HG02884 (cell line): ENCODE results near the gene SYPL1.

Experiments
- ATAC-seq: cut with Tn5 transposase; IDR thresholded peaks from one replicate; pipeline ENCODE4 v1.9.1; 2021; ENCODE audit warnings: mild to moderate bottlenecking, moderate library complexity; ENCODE audit not compliant: unreplicated experiment

Gene SYPL1

DNA sequence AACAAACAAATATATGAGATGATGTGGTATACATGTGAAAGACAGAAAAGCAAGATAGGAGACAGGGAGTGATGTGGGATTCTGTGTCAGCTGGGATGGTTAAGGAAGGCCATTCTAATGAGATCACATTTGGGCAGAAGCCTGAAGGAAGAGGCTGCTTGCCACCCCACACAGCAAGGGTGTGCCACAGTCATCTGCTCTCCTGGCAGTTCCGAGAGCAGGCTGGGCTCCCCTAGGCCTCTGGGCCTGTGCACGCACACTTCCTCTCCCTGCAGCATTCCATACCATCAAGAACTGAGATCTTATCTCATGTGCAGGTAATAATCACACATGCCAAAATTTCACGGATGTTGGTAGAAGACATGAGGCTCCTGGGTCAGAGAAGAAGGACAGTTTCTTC is 43.1 kb downstream of the SYPL1 start:
- no peak for ATAC-seq

DNA sequence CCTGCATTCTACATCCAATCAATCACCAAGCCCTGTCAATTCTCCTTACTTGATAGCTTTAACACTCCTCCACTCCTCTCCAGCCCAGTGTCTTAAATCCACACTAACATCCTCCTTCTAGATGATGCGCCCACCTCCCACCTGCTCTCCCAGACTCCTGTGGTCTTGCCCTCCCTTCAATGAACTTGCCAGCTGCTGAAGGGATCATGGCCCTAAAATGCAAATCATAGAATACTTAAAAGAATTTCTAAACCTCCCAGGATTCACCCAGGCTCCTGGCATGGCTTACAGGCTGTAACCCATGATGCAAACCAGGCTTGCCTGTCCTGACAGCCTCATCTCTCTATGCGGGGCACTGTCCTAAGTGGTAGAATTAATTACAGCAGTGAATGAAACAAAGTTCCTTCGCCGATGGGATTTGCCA is 43.6 kb downstream of the SYPL1 start:
- ATAC-seq, result no peak

DNA sequence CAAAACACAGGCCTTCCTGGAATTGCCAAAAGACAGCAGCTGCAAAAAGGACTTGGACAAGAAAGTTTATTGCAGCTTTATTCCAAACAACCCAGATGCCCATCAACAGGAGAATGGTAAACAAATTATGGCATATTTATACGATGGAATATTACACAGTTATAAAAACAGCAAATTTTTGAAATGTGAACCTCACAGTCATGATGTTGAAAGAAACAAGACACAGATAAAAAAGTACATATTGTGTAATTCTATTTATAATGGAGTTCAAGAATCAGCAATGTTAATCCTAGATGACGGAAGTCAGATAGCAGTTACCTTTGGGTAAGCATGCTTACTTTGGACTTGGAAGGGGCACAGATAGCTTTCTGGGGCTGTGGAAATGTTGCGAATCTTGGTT is 44.4 kb downstream of the SYPL1 start:
- no peak for ATAC-seq

DNA sequence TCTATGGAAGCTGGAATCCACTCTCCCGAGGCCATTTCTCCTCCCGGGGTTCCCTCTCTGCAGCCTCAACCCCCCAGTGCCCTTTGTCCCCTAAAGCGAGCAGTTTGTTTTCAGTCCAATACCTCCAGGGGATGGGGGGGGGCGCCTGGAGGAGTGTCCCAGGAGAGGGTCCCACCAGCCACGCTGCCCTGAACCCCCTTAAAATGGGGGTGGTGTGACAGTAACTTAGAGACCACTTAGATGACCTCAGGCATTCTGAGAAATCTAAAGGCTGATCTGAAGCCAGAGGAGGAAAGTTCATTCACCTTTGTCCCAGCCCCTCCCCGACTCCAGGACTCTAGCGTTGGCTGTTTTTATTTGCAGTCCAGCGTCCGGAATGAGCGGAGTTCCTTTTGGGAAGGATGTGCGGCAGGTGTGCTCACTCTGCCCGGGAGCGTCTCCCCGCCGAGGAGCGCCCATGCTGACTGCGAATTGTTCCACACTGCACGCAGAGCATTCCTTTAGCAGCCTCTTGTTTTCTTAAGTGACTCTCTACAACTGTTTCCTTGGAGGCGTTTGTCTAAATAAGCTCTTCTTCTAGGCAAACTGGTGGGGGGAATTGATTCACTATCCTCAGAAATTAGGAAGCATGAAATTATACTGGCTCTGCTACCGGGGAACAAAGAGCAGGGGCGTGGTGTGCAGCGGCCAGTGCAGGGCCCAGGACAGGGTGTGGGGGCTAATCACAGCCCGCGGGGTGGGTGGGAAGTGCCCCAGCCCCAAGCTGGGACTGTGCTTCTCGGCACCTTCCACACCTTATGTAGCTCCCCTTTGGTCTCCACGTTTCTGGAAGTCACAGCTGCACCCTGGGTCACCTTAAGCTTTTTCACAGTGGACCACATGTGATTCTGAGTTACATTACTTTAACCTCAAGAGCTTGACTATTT is 46.3 kb downstream of the SYPL1 start:
- no peak for ATAC-seq

DNA sequence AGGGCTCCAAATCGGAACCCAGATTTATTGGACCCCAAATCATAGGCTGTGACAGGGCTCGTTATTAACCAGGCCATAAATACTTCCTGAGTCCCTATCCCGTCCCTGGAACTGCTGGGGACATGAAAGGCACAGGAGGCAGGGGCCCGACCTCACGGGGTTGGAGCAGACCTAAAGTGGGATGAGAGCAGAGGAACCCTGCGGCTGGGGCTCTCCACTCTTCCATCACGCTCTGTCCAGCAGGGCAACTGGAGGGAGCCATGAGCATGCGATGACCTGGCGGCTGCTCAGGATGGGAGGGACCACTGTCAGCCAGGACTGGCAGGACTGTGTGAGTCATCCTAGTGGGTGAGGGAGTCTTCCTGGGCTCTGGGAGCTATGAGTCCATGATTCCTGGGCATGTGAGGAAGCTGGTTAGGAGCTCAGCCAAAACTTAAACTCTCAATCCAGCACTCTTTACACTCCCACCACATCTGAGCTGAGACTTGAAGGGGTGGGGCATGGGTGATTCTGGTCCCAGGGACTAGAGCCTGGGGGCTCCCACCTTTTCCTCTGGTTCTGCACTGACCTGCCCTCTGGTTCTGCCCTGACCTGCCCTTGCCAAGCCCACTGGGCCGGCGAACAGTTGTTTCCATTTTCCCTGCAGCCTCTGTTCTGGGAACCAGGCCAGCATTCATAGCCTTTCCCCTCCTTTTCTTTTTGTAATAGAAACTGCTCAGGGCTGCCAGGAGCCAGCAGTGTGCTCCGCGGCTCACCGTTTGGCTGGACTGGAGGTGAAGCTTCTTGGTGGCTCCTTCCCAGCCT is 47.1 kb downstream of the SYPL1 start:
- ATAC-seq, result no peak

DNA sequence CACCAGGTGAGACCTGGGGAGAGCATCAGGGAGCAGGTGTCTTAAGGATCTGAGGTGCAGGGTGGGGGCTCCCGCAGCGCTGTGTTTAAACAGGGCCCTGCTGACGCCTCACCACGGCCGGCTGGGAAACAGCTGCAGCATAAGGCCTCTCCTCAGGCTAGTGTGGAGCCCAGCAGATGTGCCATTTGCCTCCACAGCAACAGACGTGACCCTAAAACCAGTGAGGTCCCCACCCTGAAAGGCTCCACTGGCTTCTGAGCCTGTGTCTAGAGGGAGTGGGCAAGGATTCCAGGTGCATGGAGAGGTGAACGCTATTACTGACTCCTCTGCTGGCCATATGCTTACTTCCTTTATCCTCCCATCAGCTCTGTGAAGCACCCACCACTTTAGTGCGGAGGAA is 47.8 kb downstream of the SYPL1 start:
- ATAC-seq, result no peak

DNA sequence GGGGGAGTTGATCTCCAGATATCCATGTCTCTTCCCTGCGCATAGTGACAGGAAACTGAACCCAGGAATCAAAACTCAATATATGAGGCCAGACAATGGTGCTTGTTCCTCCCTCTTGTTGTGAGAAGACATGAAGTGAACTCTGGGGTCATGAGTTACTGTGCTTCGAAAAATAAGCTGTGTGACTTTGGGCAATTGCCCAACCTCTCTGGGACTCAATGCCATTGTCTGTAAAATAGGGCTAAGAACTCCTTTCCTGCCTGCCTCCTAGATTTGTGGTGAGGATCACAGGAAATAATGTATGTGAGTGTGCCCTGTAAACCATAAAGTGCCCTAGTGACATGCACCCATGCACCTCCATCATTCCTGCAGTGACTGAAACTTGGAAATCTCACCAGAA is 48.4 kb downstream of the SYPL1 start:
- ATAC-seq, result no peak

DNA sequence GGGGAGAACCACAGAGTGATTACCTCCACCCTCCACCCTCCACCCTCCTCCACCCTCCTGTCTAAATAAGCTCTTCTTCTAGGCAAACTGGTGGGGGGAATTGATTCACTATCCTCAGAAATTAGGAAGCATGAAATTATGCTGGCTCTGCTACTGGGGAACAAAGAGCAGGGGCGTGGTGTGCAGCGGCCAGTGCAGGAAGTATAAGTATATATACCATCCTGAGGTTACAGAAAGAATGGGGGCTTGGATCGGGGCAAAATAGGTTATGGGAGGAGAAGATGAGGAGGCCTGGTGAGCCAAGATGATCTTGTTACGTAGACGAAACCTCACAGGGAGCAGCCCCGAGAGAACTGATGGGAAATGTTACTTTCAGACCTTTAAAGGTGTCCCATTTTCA is 49.1 kb downstream of the SYPL1 start:
- no peak for ATAC-seq

DNA sequence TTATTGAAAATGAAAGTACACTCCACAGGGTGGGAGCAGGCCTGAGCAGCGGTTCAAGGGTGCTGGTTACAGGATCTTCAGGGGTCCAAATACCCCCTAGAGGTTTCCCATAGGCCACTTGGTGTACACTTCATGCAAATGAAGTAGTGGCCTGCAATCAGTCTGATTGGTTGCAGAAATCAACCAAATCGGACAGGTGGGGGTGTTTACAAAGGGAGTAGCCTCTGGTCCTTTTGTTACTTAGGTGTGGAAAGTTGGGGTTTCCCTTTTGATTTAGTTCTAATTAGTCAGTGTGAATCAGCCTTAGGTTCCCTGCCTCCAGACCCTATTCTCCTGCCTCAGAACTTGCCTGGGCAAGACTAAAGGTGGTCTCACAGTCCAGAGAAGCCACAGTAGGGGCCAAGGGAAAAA is 49.6 kb downstream of the SYPL1 start:
- ATAC-seq, result no peak

DNA sequence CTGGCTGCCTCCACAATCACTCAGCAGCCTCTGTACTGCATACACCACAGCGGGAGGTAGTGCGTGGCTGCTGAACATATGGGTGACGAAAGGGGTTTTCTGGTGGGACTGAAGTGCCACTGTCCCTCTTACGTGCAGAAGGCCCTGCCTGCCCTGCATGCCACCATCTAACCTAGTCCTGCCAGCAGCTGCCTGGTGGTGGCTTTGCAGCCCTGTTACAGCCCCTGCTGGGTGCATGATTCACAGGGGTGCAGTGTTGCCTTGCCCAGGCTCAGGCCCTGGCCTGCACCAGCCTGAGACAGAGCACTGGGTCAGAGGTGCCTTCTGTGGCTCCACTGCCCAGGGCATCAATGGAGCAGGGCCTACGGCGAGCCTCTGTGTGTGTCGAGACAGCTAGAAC is 50.1 kb downstream of the SYPL1 start:
- ATAC-seq, result no peak

DNA sequence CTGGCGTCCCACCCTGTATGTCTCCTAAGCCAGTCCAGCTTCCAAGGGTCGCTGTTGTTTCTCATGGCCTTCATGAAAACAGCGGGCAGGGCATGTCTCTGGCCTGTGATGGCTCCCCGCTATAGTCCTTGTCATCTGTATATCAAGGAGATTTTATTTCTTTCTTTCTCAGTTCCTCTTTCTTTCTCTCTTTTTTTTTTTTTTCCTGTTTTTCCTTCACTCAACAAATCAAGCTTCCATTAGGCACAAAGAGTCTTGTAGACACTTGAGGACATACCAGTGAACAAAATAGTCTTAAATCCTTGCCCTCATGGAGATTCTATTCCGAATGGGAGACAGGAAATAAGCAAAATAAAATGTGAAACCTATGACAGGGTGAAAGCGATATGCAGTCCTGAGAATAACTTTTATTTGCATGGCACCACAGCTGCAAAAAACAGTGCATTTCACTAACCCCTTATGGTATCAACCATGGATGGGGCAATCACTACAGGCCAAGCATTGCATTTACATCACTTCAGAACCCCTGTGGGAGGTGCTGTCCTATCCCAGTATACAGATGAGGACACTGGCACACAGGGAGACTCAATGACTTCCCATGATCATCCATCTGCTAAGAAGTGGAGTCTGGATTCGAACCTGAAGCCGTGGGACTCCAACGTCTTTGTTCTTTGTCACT is 50.7 kb downstream of the SYPL1 start:
- peak; percentile 32 for ATAC-seq

DNA sequence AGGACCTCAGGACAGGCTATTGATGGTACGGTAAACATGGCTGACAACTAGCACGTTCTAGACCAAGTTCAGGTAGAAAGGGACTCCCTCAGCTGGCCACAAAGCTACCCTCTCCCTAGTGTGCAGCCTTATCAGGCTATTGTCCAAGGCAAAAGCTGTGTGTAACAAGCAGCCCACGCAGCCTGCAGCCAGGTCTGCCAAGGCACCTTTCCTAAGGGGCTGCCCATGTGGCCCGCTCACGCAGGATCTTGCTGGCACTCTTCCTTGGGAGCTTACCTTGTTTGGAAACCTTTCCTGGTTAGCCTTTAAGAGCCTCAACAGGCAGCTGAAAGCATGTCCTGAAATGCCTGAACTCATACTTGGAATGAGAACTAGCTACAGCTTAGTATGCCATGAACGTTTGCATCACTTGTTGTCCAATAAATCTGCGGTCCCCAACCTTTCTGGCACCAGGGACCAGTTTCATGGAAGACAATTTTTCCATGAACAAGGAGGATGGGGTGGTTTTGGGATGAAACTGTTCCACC is 51.7 kb downstream of the SYPL1 start:
- no peak for ATAC-seq

DNA sequence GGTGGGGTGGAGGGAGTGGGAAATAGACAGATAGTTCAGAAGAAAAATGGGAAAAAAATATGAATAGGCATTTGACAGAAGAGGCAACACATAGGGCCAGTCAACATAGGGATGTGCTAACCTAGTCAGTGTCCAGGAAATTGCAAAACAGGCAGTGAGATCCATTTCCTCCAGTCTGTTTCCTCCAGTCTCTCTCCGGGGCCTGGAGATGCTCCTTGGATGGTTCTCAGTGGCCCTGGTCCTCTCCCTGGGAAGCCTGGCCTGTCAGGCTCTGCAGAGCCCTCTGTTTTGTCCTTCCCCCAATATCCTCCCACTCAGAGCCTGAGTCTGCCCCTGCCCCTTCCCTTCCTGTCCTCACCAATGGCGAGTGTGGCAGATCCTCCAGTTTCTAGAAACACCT is 52.6 kb downstream of the SYPL1 start:
- no peak for ATAC-seq

DNA sequence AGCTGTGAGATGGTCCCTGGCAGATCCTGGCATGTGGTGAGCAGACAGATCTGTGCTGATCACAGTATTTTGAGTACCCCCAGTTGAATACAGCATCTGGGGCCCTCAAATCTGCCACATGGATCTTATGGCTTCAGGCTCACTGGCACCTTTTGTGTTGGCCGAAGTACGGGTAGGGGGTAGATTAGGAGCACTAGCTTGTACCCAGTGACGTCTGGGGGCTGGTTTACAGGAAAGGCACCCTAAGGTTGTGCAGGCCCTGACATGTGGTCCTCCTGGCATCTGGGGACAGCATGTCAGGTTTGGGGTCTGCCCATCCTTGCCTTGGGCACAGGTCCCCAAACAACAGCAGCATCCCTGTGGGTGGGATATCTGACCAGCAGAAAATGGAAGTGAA is 53.2 kb downstream of the SYPL1 start:
- ATAC-seq, result no peak

DNA sequence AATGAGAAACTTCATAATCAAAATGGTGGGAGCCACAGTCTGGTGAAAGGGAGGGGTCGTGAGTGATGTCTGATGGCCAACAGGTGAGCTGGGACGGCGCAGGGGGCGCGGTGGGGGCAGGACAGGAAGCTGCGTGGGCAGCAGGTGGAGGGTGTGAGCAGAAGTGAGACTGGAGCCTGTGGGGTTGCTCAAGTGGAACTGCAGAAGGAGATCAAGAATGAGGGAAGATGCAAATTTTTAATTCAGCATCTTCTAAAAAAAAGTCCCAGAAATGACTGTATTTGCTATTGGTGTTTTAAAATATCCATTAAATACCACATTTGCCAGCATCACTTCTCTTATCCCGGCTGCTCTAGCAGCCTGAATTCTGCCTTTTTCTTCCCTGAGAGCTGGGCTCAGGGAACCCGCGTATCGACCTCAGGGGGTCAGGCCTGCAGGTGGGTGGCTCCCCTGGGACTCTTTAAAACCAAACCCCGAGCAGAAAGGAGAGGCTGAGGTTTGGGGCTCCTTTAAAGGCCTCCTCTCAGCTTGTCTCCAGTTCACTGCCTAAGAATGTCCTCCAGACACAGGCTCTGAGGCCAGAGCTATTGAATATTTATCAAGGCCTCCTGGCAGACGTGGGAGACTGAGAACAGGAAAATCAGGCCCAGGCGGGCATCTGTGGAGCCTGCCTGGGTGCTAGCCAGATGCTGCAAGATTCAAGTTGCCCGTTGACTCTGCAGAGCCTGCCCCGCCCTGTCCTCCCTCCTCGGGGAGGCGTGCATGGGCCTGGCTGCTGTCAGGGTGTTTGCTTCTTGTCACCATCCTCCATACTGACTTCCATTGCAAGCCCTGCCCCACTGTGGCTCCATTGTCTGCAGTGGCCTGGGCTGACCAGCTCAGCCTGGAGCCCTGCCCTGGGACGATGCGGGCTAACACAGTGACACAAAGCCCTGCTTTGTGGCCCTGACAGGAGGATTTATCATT is 53.9 kb downstream of the SYPL1 start:
- peak; percentile 50 for ATAC-seq

DNA sequence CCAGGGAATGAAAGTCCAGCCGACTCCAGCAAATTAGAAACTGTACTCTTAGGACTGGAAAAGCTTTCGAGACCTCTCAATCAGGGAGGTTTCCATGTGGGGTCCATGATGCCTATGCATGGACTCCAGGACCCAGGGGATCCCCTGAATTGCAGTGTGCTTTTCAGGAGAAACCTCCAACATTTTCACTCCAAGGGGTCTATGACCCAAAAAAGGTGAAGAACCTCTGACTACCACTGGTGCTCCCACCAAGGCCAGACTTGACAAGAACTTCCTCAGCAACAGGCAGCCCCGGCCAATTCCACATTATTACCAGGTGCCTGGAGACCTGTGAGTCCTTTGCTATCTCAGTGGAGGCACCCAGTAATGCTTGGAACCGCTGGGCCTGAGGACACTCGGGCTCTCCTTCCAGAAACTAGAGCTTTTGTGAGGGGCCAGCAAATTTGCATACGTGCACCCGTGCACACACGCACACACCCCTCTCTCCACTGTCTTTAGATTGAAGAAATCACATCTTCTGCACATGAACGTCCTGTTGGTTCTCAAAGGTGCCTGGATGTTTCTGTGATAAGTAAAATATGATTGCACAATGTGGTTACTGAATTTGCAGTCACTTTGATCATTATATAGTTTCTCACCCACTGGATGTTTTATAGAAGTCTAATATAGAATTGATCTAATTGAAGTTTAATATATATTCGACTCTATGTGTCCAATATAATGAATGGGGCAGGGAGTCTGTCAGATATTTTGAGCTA is 54.7 kb downstream of the SYPL1 start:
- no peak for ATAC-seq

DNA sequence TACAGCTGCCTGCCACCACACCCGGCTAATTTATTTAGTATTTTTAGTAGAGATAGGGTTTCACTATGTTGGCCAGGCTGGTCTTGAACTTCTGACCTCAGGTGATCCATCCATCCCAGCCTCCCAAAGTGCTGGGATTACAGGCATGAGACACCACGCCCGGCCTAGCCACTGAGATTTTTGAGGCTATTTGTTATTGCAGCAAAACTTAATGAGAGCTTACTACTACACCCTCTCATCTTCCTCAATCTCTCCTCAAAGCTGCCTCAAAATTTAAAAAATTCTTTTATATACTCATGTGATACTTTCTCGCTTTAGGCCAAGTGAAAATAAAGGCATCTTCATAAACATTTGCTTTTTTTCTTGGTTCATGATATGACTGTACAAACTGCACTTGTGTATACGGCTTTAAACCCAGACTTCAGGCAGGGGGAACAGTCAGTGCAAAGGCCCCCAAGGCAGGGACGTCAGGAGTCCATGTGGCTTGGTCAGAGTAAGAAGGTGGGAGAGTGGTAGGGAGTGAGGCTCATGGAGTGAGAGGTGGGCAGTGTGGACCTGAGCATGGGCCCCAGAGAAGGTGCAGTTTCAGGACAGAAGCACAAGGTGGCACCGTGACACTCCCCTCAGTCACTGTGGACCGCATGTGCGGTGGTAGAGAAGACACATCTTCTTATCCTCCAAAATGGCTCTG is 55.5 kb downstream of the SYPL1 start:
- no peak for ATAC-seq

DNA sequence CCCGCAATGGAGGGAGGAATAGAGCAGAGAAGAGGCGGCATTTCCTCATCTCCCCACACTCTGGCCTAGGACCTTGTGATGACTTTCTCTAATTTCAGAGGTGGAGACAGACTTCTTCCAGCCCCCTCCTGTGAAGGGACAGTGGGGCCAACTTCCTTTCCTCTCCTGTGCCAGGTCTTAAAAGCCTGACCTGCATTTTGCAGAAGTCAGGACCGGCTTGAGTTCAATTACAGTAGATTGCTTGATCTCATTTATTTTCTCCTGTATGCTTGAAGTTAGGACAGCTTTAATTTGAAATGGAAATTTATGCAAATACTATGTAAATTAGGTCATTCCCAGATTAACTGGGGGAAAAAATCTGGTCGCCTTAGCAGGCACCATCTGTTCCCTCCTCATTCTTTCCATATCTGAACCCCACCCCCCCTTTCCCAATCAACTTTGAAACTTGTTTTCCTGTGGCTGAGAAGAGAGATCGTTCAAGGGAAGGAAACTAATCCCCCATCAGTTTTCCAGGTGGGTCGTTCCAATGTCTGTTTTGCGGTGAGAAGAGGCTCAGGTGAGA is 57.1 kb downstream of the SYPL1 start:
- ATAC-seq, result no peak
